ENCODE results near the gene CALML4. TPM values are rescaled to one million over a fixed set of nuclear protein-coding genes. Genes with fewer than 3 reads are reported as not detected.
"Not testable (repeated sequence)": the region's sequence is repeated elsewhere in the genome, so short reads cannot be mapped to it uniquely, and the experiment has no call there.

The CALML4 gene
- total and polyA plus RNA-seq, 2 donors (not counting 3 experiments of a cell fraction or from before 2014, with no cell fraction given): 2.6 to 10.1 TPM

DNA sequence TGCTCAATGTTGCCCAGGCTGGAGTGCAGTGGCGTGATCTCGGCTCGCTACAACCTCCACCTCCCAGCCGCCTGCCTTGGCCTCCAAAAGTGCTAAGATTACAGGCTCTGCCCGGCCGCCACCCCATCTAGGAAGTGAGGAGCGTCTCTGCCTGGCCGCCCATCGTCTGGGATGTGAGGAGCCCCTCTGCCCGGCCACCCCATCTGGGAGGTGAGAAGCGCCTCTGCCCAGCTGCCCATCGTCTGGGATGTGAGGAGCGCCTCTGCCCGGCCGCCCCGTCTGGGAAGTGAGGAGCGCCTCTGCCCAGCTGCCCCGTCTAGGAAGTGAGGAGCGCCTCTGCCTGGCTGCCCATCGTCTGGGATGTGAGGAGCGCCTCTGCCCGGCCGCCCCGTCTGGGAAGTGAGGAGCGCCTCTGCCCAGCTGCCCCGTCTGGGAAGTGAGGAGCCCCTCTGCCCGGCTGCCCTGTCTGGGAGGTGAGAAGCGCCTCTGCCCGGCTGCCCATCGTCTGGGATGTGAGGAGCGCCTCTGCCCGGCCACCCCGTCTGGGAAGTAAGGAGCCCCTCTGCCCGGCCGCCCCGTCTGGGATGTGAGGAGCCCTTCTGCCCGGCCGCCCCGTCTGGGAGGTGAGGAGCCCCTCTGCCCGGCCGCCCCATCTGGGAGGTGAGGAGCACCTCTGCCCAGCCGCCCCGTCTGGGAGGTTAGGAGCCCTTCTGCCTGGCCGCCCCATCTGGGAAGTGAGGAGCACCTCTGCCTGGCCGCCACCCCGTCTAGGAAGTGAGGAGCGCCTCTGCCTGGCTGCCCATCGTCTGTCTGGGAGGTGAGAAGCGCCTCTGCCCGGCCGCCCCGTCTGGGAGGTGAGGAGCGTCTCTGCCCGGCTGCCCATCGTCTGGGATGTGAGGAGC lies 16.6 kb upstream of the CALML4 start:
- DNase-seq (ENCODE audit: low read depth, low spot score); H3K4me3 ChIP-seq (replicated peaks in 1 of 3; ENCODE audit: insufficient read depth in 1 of 3, low read depth in 1 of 3, low read length in 3 of 3); H3K27me3 ChIP-seq (ENCODE audit: control insufficient read depth in 2 of 2, insufficient read depth in 2 of 2, low read length in 2 of 2); H4K20me1 ChIP-seq (replicated peaks; ENCODE audit: control insufficient read depth, extremely low read depth, insufficient read depth, low read length); H3K4me2 ChIP-seq (ENCODE audit: insufficient read depth, low read length); FAIRE-seq; H3K4me1 ChIP-seq (ENCODE audit: control insufficient read depth, extremely low read depth, insufficient read depth, low read length); H3K27ac ChIP-seq (ENCODE audit: insufficient read depth, low read depth, low read length); H3K9ac ChIP-seq (replicated peaks; ENCODE audit: extremely low read depth, insufficient read depth, low read length); H3K36me3 ChIP-seq (ENCODE audit: control insufficient read depth in 2 of 2, extremely low read depth in 1 of 2, insufficient read depth in 2 of 2, low read length in 2 of 2); H3K9me1 ChIP-seq (replicated peaks; ENCODE audit: control insufficient read depth, extremely low read depth, insufficient read depth, low read length); BruUV-seq (replicated peaks); intact Hi-C loops (cut with micrococcal nuclease); dilution Hi-C loops (cut with MboI; ENCODE audit: extremely low pct_ligation_motif_present, low sequenced_read_pairs); POLR2A ChIA-PET; H2AFZ ChIP-seq (ENCODE audit: low read depth, low read length); H3K9me3 ChIP-seq (replicated peaks; ENCODE audit: control insufficient read depth, insufficient read depth, low read length); CTCF ChIA-PET: not testable (repeated sequence)
- peaks cover 50% of the 10 kb centered on the region for H3K79me2 ChIP-seq (ENCODE audit: control insufficient read depth, insufficient read depth, low read length)

DNA sequence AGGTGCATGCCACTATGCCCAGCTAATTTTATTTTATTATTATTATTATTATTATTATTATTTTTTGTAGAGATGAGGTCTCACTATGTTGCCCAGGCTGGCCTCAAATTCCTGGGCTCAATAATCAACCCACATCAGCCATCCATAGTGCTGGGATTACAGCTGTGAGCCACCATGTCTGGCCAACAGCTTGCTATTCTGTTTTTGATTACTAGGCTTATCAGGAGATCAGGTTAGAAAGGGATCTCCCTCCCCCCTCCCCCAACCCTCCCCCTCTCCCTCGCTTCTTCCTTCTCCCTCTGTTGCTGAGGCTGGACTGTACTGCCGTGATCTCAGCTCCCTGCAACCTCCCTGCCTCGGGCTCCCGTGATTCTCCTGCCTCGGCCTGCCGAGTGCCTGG lies 15.8 kb upstream of the CALML4 start:
- FAIRE-seq (no peak), DNase-seq (ENCODE audit: low read depth, low spot score) (no peak)
- Histone ChIP-seq H3K4me3 (replicated peaks in 1 of 3; ENCODE audit: insufficient read depth in 1 of 3, low read depth in 1 of 3, low read length in 3 of 3) (no peak overlapping the region), H3K36me3 (ENCODE audit: control insufficient read depth in 2 of 2, extremely low read depth in 1 of 2, insufficient read depth in 2 of 2, low read length in 2 of 2) (no peaks in the 10 kb centered on the region), H3K4me2 (ENCODE audit: insufficient read depth, low read length) (no peak overlapping the region), H2AFZ (ENCODE audit: low read depth, low read length) (no peak overlapping the region), H4K20me1 (replicated peaks; ENCODE audit: control insufficient read depth, extremely low read depth, insufficient read depth, low read length) (no peaks in the 10 kb centered on the region), H3K9ac (replicated peaks; ENCODE audit: extremely low read depth, insufficient read depth, low read length) (no peak overlapping the region), H3K27me3 (ENCODE audit: control insufficient read depth in 2 of 2, insufficient read depth in 2 of 2, low read length in 2 of 2) (no peaks in the 10 kb centered on the region), H3K79me2 (ENCODE audit: control insufficient read depth, insufficient read depth, low read length) (peaks cover 47% of the 10 kb centered on the region), H3K4me1 (ENCODE audit: control insufficient read depth, extremely low read depth, insufficient read depth, low read length) (no peaks in the 10 kb centered on the region), H3K9me3 (replicated peaks; ENCODE audit: control insufficient read depth, insufficient read depth, low read length) (no peaks in the 10 kb centered on the region), H3K27ac (ENCODE audit: insufficient read depth, low read depth, low read length) (no peak overlapping the region), H3K9me1 (replicated peaks; ENCODE audit: control insufficient read depth, extremely low read depth, insufficient read depth, low read length) (no peaks in the 10 kb centered on the region)
- POLR2A ChIA-PET: no interaction called here
- no TSS peak for BruUV-seq (replicated peaks)
- dilution Hi-C loops (cut with MboI; ENCODE audit: extremely low pct_ligation_motif_present, low sequenced_read_pairs): no loop called here
- intact Hi-C loops (cut with micrococcal nuclease): no loop called here
- TF ChIP-seq JUN (IDR thresholded peaks at IDR 0.05; ENCODE audit: borderline replicate concordance, insufficient read depth, insufficient read length, low read depth) (no peak), MYC (IDR thresholded peaks at IDR 0.05; ENCODE audit: low read depth, low read length) (no peak), EZH2 (IDR thresholded peaks at IDR 0.05; ENCODE audit: borderline replicate concordance, low read depth, low read length, severe bottlenecking) (no peak), POLR2AphosphoS5 (IDR thresholded peaks at IDR 0.05; ENCODE audit: insufficient read depth, low read depth, low read length) (no peak), GATA2 (IDR thresholded peaks at IDR 0.05; ENCODE audit: insufficient read depth, insufficient read length, low read depth, low read length) (no peak), POLR2A (IDR thresholded peaks at IDR 0.05; ENCODE audit: low read depth, low read length) (no peak), FOS (IDR thresholded peaks at IDR 0.05; ENCODE audit: borderline replicate concordance, insufficient read depth, low read length) (no peak)
- TF ChIP-seq, protein P1, sequence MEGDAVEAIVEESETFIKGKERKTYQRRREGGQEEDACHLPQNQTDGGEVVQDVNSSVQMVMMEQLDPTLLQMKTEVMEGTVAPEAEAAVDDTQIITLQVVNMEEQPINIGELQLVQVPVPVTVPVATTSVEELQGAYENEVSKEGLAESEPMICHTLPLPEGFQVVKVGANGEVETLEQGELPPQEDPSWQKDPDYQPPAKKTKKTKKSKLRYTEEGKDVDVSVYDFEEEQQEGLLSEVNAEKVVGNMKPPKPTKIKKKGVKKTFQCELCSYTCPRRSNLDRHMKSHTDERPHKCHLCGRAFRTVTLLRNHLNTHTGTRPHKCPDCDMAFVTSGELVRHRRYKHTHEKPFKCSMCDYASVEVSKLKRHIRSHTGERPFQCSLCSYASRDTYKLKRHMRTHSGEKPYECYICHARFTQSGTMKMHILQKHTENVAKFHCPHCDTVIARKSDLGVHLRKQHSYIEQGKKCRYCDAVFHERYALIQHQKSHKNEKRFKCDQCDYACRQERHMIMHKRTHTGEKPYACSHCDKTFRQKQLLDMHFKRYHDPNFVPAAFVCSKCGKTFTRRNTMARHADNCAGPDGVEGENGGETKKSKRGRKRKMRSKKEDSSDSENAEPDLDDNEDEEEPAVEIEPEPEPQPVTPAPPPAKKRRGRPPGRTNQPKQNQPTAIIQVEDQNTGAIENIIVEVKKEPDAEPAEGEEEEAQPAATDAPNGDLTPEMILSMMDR (IDR thresholded peaks at IDR 0.05; ENCODE audit: extremely low read depth in 1 of 2, insufficient read depth in 1 of 2, low read depth in 1 of 2, low read length in 2 of 2): no peak
- CTCF ChIA-PET: interaction anchor here (0.7 to 2.2 kb wide), 4 partner anchors 8 to 358 kb away, joined by 3 to 6 read pairs (median 4); no protein-coding TSS in a partner anchor

All from endothelial cell of umbilical vein (primary cell).